ENCODE data around the gene TBC1D8.

- TF ChIP-seq BRCA1 (IDR thresholded peaks at IDR 0.05; ENCODE audit: low read depth, low read length) (no peak), YY1 (IDR thresholded peaks at IDR 0.05; ENCODE audit: low read depth, low read length) (no peak), SP2 (IDR thresholded peaks at IDR 0.05; ENCODE audit: low read length) (no peak), CTCF (IDR thresholded peaks at IDR 0.05; ENCODE audit: control extremely low read depth in 1 of 3, insufficient read depth in 1 of 3, low read depth in 1 of 3, low read length in 3 of 3) (no peak), POLR2AphosphoS5 (IDR thresholded peaks at IDR 0.05; ENCODE audit: low read depth, low read length) (no peak), RFX5 (IDR thresholded peaks at IDR 0.05; ENCODE audit: borderline replicate concordance, low read depth, low read length) (no peak), TEAD4 (IDR thresholded peaks at IDR 0.05; ENCODE audit: low read depth, low read length) (no peak)
These were observed 48.1 kb upstream of the TBC1D8 start for GRCh38 chr2:101199251-101199791.
